H1 (cell line): ENCODE results near the gene CLASP2. TPM values are rescaled to one million over a fixed set of nuclear protein-coding genes. Genes with fewer than 3 reads are reported as not detected.

Experiments
- BRCA1 ChIP-seq: IDR thresholded peaks from 2 replicates; pipeline ENCODE4 v1.6.1; 2012; ENCODE audit warnings: low read depth, low read length, improper control_type of control experiment
- CEBPB ChIP-seq: IDR thresholded peaks from 2 replicates; pipeline ENCODE4 v1.6.1; 2012; ENCODE audit warnings: low read depth, low read length
- NANOG ChIP-seq: IDR thresholded peaks from 2 replicates; pipeline ENCODE4 v1.6.1; 2011; ENCODE audit warnings: low read length, low read depth, mild to moderate bottlenecking, inconsistent platforms; ENCODE audit not compliant: insufficient read depth, poor library complexity, severe bottlenecking
- NRF1 ChIP-seq: IDR thresholded peaks from 2 replicates; pipeline ENCODE4 v1.6.1; 2011; ENCODE audit warnings: mild to moderate bottlenecking, low read depth, low read length, improper control_type of control experiment
- SP1 ChIP-seq: IDR thresholded peaks from 2 replicates; pipeline ENCODE4 v1.6.1; 2011; ENCODE audit warnings: low read depth, low read length
- polyA plus RNA-seq, 7 experiments: library from polyadenylated mRNA; depleted of rRNA in 3 of 7; stranded (reverse) in 5 of 7; unstranded in 2 of 7; fragments of >200 nt in 5 of 7; fragments of 200-250 nt in 2 of 7; gene quantifications; 1 replicate in 5 of 7; 2 replicates in 1 of 7; 4 replicates in 1 of 7; pipeline versions ENCODE4 v1.2.1 to v1.2.3, GENCODE V29; 2011 to 2013; ENCODE audit warnings: missing spikeins in 2 of 7, mixed read lengths in 2 of 7
- total RNA-seq: library from RNA; stranded (reverse); fragmentation: NEBNext Ultra II Directional; extraction: Animal tissue kit (Norgen Biotek cat#: 25700); gene quantifications from 2 replicates; pipeline ENCODE4 v1.2.1, GENCODE V29; 2021

Gene CLASP2
- total and polyA plus RNA-seq, 2 of the 8 experiments (the other 6 are each of a cell fraction or from before 2014, with no cell fraction given): 21.7 to 58.0 TPM

GRCh38 chr3:33644582-33644981 lies 73.5 kb downstream of the CLASP2 start (continued):
- TF ChIP-seq NANOG (no peak), NRF1 (no peak), BRCA1 (no peak), SP1 (no peak), CEBPB (no peak)
